Smooth muscle cell of the brain vasculature (primary cell): ENCODE data around the gene EHD3.

Source experiments
- DNase-seq: peaks from one replicate; pipeline ENCODE4 v3.0.0-alpha.2; 2012; ENCODE audit warnings: low read depth, low spot score

The EHD3 gene

GRCh38 chr2:31233741-31234682 is at the start of gene EHD3:
Gene EHD3 (plus strand): TSS chr2:31234152. CDS start chr2:31234622, 470 bp downstream.
- peak; percentile 79 for DNase-seq

- DNase-seq, result no peak
Measured at GRCh38 chr2:31187166-31187565, 46.8 kb upstream of the EHD3 start.

GRCh38 chr2:31188131-31188530 is 45.8 kb upstream of the EHD3 start:
- DNase-seq, result no peak

GRCh38 chr2:31189141-31189540 is 44.8 kb upstream of the EHD3 start:
- DNase-seq, result no peak

- DNase-seq, result no peak
Measured at GRCh38 chr2:31190188-31190587, 43.8 kb upstream of the EHD3 start.

GRCh38 chr2:31191931-31192330 is 42.0 kb upstream of the EHD3 start:
- DNase-seq, result no peak

- no peak for DNase-seq
Measured at GRCh38 chr2:31192396-31192795, 41.6 kb upstream of the EHD3 start.

GRCh38 chr2:31192851-31193392 is 41.0 kb upstream of the EHD3 start:
- DNase-seq, result no peak

- DNase-seq, result no peak
Measured at GRCh38 chr2:31193806-31194205, 40.1 kb upstream of the EHD3 start.

- DNase-seq, result no peak
Measured at GRCh38 chr2:31196622-31197021, 37.3 kb upstream of the EHD3 start.

GRCh38 chr2:31197166-31197565 is 36.8 kb upstream of the EHD3 start:
- no peak for DNase-seq

GRCh38 chr2:31197669-31198068 is 36.3 kb upstream of the EHD3 start:
- DNase-seq, result no peak

- no peak for DNase-seq
Measured at GRCh38 chr2:31199206-31199605, 34.7 kb upstream of the EHD3 start.

- DNase-seq, result no peak
Measured at GRCh38 chr2:31200972-31201371, 33.0 kb upstream of the EHD3 start.

GRCh38 chr2:31202041-31202440 is 31.9 kb upstream of the EHD3 start:
- DNase-seq, result no peak

GRCh38 chr2:31202833-31203232 is 31.1 kb upstream of the EHD3 start:
- DNase-seq, result no peak

GRCh38 chr2:31203916-31204315 is 30.0 kb upstream of the EHD3 start:
- DNase-seq, result no peak

GRCh38 chr2:31204783-31205182 is 29.2 kb upstream of the EHD3 start:
- no peak for DNase-seq

- no peak for DNase-seq
Measured at GRCh38 chr2:31205186-31205585, 28.8 kb upstream of the EHD3 start.

GRCh38 chr2:31205613-31206012 is 28.3 kb upstream of the EHD3 start:
- DNase-seq, result no peak

- DNase-seq, result no peak
Measured at GRCh38 chr2:31207790-31208189, 26.2 kb upstream of the EHD3 start.

GRCh38 chr2:31208240-31208639 is 25.7 kb upstream of the EHD3 start:
- no peak for DNase-seq
